T-helper 1 cell treated with Interleukin-12 subunit alpha and Interleukin-12 subunit beta and Interleukin-4 antibody, amounts not matched to agents 30 ng/mL and 1 ng/mL, for 36 hours (primary cell): Measurements from ENCODE around the gene E2F4. TPM values are rescaled to one million over a fixed set of nuclear protein-coding genes. Genes with fewer than 3 reads are reported as not detected.

Experiments
- intact Hi-C: fragments of 100-400 bp; cut with micrococcal nuclease; formaldehyde crosslinking; loops from one replicate; pipeline ENCODE4 v1.15.1; 2024
- total RNA-seq: library from RNA; stranded (reverse); gene quantifications from 2 replicates; pipeline ENCODE4 v1.2.3, GENCODE V29; 2022

E2F4 gene
- total RNA-seq, 1 donor from 2014 or later, result 137 TPM

GRCh38 chr16:67245674-67246080 lies 53.7 kb downstream of the E2F4 start:
- intact Hi-C loops, result loop anchor here (2.0 to 5.0 kb wide), 4 partner anchors 218 to 549 kb away; partner anchors contain the start of genes C16orf86, CBFB, CMTM4 and ENKD1

DNA sequence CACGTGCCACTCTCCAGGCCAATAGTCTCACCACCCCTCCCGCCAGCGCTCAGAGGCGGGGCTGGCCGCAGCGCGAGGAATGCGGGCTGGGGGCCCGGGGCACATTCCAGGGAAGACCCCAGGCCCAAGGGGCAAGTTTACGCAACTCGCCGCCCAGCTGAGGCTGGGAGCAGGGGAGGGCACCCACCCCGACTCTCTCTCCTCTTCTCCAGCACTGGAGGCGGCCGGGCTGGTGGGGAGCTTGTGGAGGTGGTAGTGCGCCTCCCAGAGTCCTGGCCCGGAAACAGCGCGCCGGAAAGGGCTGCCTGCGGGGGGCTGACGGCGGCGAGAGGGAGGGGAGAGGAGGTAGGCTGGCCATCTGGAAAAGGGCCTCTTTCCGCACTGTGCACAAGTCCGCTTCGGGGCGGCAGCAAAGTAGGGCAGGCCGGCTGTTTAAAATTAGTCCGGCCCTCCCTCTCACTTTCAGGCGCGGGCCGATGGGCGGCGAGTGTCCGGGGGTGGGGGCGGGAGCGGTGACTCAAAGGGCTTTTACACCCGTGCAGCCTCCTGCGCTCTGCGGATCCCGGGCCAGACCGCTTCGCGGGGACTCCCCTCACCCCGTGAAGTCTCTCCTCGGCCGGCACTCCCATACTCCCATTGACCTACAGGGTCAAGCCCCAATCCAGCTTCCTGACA lies 54.3 kb downstream of the E2F4 start:
- intact Hi-C loops, result loop anchor here (2.0 to 5.0 kb wide), 4 partner anchors 219 to 549 kb away; partner anchors contain the start of genes C16orf86, CBFB, CMTM4 and ENKD1

- intact Hi-C loops, result loop anchor here (1.0 to 5.0 kb wide), 11 partner anchors 19 to 550 kb away; partner anchors contain the start of genes C16orf86, CBFB, CMTM4 and CTCF
These were observed 54.8 kb downstream of the E2F4 start for GRCh38 chr16:67246756-67247191.

DNA sequence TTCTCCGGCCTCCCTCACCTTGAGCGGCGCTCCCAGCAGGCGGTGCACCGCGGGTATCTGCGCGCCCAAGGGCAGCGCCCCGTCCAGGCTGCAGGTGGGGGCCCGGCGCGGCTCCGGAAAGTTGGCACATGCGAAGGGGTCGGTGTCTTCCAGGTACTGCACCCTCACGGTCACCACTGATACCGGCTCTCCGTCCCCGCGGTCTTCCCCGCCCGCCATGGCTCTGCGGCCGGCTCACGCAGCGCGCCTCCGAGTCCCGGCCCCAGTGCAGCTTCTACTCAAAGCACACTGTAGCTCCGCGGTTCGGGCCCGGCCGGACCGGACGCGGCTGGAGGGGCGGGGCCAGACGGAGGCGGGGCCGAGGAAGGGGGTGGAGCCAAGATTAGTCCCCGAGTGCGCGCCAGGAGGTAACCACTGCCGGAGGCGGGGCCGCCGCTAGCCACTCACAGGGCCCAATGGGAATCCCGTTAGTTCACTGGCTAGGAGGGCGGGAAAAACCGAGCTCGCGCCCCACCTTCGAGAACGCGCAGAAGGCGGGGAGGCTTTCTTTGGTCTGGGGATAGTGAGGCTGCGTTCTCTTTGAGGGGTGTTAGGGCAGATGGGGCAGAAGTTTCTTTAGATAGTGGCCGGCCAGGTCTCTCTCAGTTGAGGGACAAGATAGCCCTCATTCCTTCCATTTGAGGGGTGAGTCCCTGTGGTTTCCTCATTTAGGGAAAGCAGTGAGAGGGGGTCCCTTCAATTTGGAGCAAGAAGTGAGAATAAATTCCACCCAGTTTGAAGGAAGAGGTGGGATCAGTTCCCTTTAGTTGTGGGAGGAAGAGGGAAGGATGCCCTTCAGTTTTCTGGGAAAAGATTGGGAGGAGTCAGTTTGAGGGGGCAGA lies 55.5 kb downstream of the E2F4 start, which contains the start of gene FHOD1:
Gene FHOD1, minus strand, starts transcription at position 290 of the 881 bp plus-strand sequence. Its CDS starts 71 bp downstream, at position 219.
- intact Hi-C loops, result loop anchor here (1.0 to 5.0 kb wide), 11 partner anchors 20 to 551 kb away; partner anchors contain the start of genes C16orf86, CBFB, CMTM4 and CTCF

DNA sequence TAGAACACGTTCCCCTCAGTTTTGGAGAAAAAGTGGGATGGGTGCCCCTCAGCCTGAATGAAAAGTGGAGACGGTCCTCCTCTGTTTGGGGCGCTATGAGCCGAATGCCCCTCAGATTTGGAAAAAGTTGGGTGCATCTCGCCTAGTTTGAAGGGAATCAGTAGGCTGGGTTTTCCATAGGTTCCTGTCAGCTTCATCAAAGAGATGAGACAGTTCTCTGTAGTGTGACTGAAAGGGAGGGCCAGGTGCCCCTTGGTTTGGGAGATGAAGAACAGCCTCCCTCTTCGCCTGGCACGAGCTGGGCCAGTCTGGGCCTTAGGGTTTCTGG lies 56.1 kb downstream of the E2F4 start:
- intact Hi-C loops, result loop anchor here (5.0 kb wide), 3 partner anchors 221 to 419 kb away; partner anchors contain the start of genes C16orf86, CBFB, ENKD1 and PDP2

Other genes starting within 250 kb of the E2F4 start
- gene CES3, start 230.9 kb upstream of the E2F4 start, total RNA-seq, result 9.0 and 9.6 TPM in 2 replicates
- gene CES4A, start 203.6 kb upstream of the E2F4 start, total RNA-seq, result 48.9 and 54.4 TPM in 2 replicates
- gene CBFB, start 163.0 kb upstream of the E2F4 start, total RNA-seq, result 216 and 221 TPM in 2 replicates
- gene PHAF1, start 82.2 kb upstream of the E2F4 start, total RNA-seq, result 19.6 and 19.9 TPM in 2 replicates
- 15.1 and 16.7 TPM in 2 replicates for gene B3GNT9, start 41.2 kb upstream of the E2F4 start, total RNA-seq
- 85.9 and 89.9 TPM in 2 replicates for gene TRADD, start 32.2 kb upstream of the E2F4 start, total RNA-seq
- gene FBXL8, start 32.2 kb upstream of the E2F4 start, total RNA-seq, result 54.5 and 57.3 TPM in 2 replicates
- gene HSF4, start 27.4 kb upstream of the E2F4 start, total RNA-seq, result 98.7 and 111 TPM in 2 replicates
- gene NOL3, start 21.6 kb upstream of the E2F4 start, total RNA-seq, result 49.5 and 53.5 TPM in 2 replicates
- gene MATCAP1, start 8.2 kb upstream of the E2F4 start, total RNA-seq, result 79.1 and 79.7 TPM in 2 replicates
- 0.42 and 0.61 TPM in 2 replicates for gene EXOC3L1, start 2.0 kb upstream of the E2F4 start, total RNA-seq
- 8.0 and 8.9 TPM in 2 replicates for gene ELMO3, start 7.0 kb downstream of the E2F4 start, total RNA-seq
- gene TMEM208, start 35.0 kb downstream of the E2F4 start, total RNA-seq, result 52.6 and 52.9 TPM in 2 replicates
- 104 and 106 TPM in 2 replicates for gene FHOD1, start 55.3 kb downstream of the E2F4 start, total RNA-seq
- 3.5 and 3.7 TPM in 2 replicates for gene SLC9A5, start 56.8 kb downstream of the E2F4 start, total RNA-seq
- gene PLEKHG4, start 87.4 kb downstream of the E2F4 start, total RNA-seq, result 23.0 and 25.4 TPM in 2 replicates
- 0.10 TPM in 1 of 2 replicates, not detected in the other for gene KCTD19, start 134.6 kb downstream of the E2F4 start, total RNA-seq
- 0.51 TPM in 1 of 2 replicates, not detected in the other for gene LRRC36, start 134.7 kb downstream of the E2F4 start, total RNA-seq
- not detected in 2 replicates for gene TPPP3, start 201.3 kb downstream of the E2F4 start, total RNA-seq
- 0.15 and 0.42 TPM in 2 replicates for gene ZDHHC1, start 224.3 kb downstream of the E2F4 start, total RNA-seq
- 0.29 TPM in 1 of 2 replicates, not detected in the other for gene HSD11B2, start 239.0 kb downstream of the E2F4 start, total RNA-seq